H1 (cell line): Measurements from ENCODE around the gene AAR2. TPM values are rescaled to one million over a fixed set of nuclear protein-coding genes. Genes with fewer than 3 reads are reported as not detected.

Experiments
- E2F6 ChIP-seq: IDR thresholded peaks from 2 replicates; pipeline ENCODE4 v1.6.1; 2012; ENCODE audit warnings: inconsistent platforms
- EGR1 ChIP-seq: IDR thresholded peaks from 2 replicates; pipeline ENCODE4 v1.6.1; 2011; ENCODE audit warnings: low read depth, low read length, borderline replicate concordance
- polyA plus RNA-seq, 7 experiments: library from polyadenylated mRNA; depleted of rRNA in 3 of 7; stranded (reverse) in 5 of 7; unstranded in 2 of 7; fragments of >200 nt in 5 of 7; fragments of 200-250 nt in 2 of 7; gene quantifications; 1 replicate in 5 of 7; 2 replicates in 1 of 7; 4 replicates in 1 of 7; pipeline versions ENCODE4 v1.2.1 to v1.2.3, GENCODE V29; 2011 to 2013; ENCODE audit warnings: missing spikeins in 2 of 7, mixed read lengths in 2 of 7
- total RNA-seq: library from RNA; stranded (reverse); fragmentation: NEBNext Ultra II Directional; extraction: Animal tissue kit (Norgen Biotek cat#: 25700); gene quantifications from 2 replicates; pipeline ENCODE4 v1.2.1, GENCODE V29; 2021

Gene AAR2
- total and polyA plus RNA-seq, 2 of the 8 experiments (the other 6 are each of a cell fraction or from before 2014, with no cell fraction given): 25.5 to 36.1 TPM

GRCh38 chr20:36203861-36204260 lies 32.4 kb upstream of the AAR2 start (continued):
- TF ChIP-seq EGR1 (no peak), E2F6 (no peak)
- TF ChIP-seq, all 59 proteins: peak for 0
